Activated CD4-positive, alpha-beta T cell treated with anti-CD3 and anti-CD28 coated beads, Interleukin-2, amount 50 U/mL, for 48 hours (primary cell): Measurements from ENCODE around the gene ABCC1.
"Not testable (repeated sequence)": the region's sequence is repeated elsewhere in the genome, so short reads cannot be mapped to it uniquely, and the experiment has no call there.

Experiments used
- DNase-seq, 2 experiments: peaks; one replicate each; pipeline ENCODE4 v3.0.0-alpha.2; 2020

Gene ABCC1

GRCh38 chr16:16166949-16167348 is 217.5 kb downstream of the ABCC1 start:
- DNase-seq = no peak

DNA sequence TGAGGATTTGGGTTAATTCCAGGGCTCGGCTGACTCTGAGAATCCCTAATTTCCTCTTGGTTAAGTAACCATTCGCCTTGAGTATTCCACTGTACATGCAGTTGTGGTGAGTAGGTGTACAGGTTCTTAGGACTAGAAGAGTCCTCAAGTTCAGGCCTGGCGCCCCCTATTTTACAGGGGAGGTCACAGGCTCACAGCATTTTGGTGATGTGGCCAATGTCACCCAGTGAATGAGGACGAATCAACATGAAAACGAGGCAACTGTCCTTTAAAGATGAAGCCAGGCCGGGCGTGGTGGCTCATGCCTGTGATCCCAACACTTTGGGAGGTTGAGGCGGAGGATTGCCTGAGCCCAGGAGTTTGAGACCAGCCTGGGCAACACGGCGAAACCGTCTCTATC is 218.5 kb downstream of the ABCC1 start:
- no peak for DNase-seq

- no peak for DNase-seq
Measured at GRCh38 chr16:16168431-16168830, 219.0 kb downstream of the ABCC1 start.

- DNase-seq = no peak
Measured at GRCh38 chr16:16169615-16170014, 220.2 kb downstream of the ABCC1 start.

DNA sequence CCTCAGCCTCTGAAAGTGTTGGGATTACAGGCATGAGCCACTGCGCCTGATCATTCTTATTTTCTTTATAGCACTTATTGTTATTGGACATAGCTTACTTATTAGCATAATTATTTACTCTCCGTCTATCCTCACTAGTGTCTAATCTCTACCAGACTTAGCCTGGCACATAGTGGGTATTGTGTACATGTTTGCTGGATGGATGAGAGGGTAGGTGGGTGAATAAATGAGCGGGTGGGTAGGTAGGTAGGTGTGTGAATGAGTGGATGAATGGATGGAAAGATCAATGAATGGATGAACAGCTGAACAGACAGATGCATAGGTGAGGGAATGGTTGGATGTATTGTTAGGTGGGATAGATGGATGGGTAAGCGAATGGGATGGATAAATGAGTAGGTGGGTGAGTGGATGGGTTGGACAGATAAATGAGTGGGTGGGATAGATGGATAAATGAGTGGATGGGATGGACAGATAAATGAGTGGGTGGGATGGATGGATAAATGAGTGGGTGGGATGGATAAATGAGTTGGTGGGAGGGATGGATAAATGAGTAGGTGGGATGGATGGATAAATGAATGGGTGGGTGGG is 222.0 kb downstream of the ABCC1 start:
- DNase-seq = no peak

DNA sequence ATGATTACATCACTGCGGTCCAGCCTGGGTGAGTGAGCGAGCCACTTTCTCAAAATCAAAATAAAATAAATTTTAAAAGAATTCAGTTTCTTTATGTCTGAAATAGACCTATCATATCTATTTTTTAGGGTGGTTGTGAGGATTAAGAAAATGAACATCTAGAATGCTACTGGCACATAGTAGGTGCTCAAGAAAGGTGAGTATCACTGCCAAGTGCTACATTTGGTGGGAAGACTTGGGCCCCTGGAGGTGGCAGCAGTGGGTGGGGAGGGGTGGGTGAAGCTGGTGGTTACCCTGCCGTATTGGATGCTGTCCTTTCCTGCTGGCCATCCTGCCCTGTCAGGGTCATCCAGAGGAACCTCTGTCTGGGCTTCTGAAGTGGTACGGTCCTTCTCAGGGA is 223.6 kb downstream of the ABCC1 start:
- DNase-seq = no peak

DNA sequence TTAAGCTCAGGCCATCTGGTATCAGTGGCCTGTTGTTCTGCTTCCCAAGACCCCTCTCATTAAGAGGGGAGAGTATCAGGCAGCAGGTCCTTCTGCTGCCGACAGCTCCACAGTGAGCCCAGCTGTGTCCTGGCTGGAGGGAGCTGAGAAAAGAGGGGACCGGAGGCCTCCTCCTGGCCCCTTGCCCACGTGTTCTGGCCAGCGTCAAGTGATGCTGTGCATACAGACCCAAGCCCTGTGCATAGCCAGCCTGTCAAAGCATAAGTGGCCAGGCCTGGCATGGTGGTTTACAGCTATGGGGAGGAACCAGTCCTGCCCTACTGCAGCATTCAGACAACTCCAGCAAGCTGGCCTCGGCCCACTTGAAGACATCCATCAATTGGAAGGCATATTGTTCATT is 225.9 kb downstream of the ABCC1 start:
- no peak for DNase-seq

DNA sequence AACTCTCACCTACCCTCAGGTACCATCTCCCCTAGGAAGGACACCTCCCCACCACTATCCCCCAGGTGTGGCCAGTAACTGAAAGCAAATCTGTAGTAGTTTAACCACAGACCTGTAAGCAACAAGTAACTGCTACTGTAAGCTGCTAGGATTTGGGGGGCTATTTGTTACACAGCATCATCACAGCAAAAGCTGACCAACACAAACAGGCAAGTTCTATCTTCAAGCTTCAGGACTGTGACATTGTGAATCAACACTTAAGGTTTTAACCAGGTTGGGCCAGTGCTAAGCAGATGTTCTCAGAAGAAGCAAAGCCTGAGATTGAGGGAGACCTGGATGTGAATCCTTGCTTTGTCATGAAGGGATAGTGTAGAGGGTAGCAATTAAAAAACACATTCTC is 226.9 kb downstream of the ABCC1 start:
- DNase-seq = no peak

DNA sequence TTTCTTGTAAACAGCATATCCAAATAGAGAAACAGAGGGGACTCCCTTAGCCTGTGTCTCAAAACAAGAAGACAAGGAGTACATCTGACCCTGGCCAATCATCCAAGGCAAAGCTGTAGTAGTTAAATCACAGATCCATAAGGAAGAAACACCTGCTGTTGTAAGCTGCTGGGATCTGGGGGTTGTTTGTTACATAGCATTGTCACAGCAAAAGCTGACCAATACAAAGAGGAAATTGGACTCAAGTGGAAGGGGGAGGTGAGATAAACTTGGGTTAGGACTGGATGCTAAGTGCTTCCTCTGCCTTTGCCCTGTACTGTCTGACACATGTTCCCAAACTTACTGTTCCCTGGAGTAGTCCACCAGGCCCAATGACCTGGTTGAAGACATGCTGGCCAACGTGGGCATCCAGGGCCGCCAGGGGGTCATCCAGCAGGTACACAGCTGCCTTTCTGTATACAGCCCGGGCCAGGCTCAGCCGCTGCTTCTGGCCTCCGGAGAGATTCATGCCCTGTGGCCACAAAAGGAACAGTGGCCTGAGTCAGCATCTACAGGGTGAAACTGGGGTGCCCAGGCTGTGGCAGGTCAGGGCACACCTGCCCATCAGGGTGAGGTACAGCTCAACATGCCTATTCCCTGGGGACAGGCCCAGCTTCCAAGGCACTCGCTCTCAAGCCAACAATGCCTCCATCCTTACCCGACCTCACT is 229.2 kb downstream of the ABCC1 start:
- no peak for DNase-seq

- DNase-seq = not testable (repeated sequence)
Measured at GRCh38 chr16:16181748-16182147, 232.3 kb downstream of the ABCC1 start.

DNA sequence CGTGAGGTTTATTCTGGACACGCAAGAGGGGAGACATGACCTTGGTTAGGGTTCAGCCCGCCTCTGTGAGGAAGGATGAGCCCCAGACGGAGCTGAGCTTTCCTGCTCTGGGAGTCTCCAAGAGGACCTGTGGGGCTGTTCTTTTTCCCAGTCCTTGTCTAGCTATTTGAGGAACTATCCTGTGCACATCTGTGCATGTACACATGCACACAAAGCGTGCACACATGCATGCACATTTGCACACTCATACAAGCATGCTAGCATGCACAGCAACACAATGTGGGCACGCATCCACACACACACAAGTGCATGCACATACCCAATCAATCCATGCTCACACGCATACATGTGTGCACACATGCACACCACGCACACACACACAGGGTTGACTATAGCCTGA is 233.5 kb downstream of the ABCC1 start:
- DNase-seq = no peak

DNA sequence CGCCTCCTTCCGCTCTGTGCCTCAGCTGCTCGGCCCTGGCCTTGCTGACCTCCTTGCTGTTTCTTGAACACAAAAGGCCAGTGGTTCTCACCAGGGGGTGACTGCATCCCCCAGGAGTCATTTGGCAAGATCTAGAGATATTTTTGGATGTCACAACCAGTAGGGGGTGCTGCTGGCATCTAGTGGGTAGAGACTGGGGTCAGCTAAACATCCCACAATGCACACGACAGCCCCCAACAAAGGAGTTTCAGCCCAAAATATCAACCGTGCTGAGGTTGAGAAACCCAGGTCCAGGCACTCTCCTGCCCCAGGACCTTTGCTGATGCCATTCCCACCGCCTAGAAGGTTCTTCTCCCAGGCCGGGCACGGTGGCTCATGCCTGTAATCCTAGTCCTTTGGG is 234.1 kb downstream of the ABCC1 start:
- DNase-seq = no peak

DNA sequence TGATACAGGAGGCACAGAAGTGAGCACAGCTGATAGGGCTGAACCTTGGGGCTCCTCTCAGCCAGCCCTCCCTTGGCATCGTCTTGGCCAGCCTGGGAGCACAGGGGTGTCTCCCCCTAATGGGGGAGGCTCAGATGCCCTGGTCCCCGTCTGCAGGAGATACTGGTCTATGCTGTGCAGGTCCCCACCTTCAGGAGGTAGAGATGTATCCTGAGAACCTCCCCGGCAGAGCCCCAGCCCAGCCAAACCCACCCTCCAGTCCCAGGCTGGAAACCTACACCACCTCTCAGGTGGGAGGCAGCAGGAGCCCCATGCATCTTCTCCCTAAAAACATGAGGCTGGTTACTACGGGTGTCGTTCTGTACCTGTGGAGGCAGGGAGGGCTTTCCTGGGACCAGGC is 235.2 kb downstream of the ABCC1 start:
- DNase-seq = no peak

DNA sequence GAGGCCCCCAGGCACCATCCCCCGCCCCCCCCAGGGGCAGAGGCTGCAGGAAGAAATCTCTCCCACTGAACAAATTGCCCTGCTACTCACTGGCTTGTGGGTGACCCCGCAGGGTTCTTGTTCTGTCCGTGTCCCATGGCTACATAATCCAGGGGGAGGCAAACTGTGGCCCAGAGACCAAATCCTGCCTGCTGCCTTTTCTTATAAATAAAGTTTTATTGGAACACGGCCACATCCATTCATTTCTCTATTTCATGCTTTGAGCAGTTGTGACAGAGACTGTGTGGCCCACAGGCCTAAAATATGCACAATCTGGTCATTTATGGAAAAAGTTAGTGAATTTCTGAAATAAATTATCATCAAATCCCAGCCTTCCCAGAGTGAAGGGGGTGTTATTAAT is 235.7 kb downstream of the ABCC1 start:
- no peak for DNase-seq

DNA sequence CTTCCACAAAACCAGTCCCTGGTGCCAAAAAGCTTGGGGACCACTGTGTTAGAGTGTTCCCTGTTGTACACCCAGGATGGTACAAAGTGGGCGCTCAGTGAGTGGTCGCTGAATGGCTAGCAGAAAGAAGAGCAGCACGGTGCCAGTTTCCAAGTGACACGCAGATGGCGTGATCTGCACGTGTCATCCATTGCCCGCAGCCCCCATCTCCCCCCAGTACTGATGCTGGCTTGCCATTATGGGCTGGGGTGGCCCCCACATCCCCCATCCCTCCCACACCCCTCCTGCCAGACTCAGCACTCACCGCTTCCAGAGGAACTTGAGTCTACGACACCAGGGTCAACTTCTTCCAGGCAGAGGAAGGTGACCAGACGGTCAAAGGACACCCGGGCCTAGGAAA is 237.4 kb downstream of the ABCC1 start:
- DNase-seq = no peak

DNA sequence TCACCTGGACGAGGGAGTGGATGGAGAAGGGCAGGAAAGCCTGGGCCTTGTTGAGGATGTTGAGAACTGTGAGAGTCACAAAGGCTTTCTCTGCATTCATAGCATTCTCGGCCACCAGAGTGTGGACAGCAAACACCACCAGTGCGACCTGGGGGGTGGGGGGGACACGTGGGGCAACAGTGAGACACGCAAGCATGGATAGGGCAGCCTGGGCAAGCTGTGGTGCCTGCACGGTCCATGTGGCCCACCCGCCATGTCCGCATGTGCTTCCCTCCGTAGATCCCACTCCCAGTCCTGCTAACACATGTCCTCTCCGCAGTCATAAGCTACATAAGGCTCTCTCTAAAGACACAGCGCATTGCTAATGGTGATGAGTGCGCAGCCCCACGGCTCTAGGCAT is 239.4 kb downstream of the ABCC1 start:
- DNase-seq = no peak

- DNase-seq = no peak
Measured at GRCh38 chr16:16189842-16190241, 240.4 kb downstream of the ABCC1 start.

DNA sequence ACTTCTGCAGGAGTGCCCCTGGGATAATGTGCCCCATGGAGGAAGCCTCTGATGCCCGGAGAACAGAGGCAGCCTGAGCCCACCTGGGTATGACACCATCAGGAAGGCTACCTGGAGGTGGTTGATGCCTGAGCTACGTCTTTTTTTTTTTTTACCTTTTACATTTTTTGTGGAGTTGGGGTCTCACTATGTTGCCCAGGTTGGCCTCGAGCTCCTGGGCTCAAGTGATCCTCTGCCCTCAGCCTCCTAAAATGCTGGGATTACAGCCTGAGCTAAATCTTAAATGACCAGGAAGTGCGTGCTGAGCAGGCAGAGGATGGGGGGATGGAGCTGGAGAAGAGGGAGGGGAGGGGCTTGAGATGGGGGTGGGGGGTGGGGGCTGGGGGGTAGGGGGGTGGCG is 241.1 kb downstream of the ABCC1 start:
- no peak for DNase-seq

DNA sequence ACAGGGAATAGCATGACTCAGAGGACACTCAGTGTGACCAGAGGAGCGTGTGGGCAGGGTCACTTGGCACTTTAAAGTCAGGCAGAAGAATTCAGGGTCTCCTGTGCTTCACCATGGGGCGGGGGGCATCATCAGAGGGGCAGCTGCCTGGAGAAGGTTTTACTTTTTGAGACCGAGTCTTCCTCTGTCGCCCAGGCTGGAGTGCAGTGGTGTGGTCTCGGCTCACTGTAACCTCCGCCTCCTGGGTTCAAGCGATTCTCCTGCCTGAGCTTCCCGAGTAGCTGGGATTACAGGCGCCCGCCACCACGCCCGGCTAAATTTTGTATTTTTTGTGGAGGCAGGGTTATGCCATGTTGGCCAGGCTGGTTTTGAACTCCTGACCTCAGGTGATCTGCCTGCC is 241.6 kb downstream of the ABCC1 start:
- DNase-seq = not testable (repeated sequence)

DNA sequence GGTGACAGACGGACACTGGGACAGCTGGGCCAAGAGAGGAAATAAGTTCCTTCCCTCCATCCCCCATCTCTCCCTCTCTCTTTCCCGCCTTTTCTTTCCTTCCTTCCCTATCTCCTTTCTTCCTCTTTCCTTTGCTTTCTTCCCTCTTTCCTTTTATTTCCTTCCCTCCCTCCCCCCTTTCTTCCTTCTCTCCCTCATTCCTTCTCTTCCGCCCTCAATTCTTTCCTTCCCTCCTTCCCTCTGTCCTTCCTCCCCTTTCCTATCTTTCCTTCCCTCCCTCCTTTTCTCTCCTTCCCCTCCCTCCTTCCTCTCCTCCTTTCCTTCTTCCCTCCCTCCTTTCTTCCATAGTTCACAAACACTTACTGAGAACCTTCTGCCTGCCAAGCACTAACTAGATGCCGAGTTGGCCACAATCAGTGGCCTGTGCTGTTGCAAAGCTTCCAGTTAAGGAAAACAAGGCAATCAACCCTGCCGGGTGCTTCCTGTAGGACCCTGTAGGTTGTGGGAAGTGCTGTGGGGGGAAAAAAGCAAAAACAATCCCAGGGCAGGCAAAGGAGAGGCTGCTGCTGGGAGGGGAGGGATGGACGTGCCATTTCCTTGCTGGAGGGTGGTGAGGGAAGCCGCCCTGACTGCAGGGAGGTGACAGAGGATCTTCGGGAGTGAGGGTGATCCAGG is 242.2 kb downstream of the ABCC1 start:
- DNase-seq = no peak
